ENCODE measurements around the gene CACYBP.

DNA sequence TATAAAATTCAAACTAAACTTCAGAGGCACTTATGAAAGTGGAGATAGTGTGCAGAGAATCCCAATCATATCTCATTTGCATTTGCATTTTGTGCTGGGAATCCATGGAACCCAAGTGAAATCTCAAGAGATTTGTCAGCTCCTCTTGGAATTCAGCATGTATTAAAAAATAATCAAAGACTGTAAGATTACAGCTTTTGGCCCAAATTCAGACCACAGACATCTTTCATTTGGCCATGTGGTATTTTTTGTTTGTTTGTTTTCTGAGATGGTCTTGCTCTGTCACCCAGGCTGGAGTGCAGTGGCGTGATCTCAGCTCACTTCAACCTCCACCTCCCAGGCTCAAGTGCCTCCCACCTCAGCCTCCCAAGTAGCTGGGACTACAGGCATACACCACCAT lies 3.8 kb upstream of the CACYBP start:
- TF ChIP-seq TCF7L2 (IDR thresholded peaks at IDR 0.05; ENCODE audit: low read depth, low read length) (no peak), JUNB (CRISPR knock-in tag; IDR thresholded peaks at IDR 0.05; ENCODE audit: borderline replicate concordance) (no peak)

Data from HepG2 (cell line).